GM21717 (cell line): Measurements from ENCODE around the gene NODAL.

ENCODE experiments used
- ATAC-seq: cut with Tn5 transposase; IDR thresholded peaks from one replicate; pipeline ENCODE4 v1.9.1; 2021; ENCODE audit warnings: mild to moderate bottlenecking, moderate library complexity; ENCODE audit not compliant: unreplicated experiment

NODAL gene

GRCh38 chr10:70396140-70396539 lies 45.3 kb downstream of the NODAL start:
- no peak for ATAC-seq

- no peak for ATAC-seq
Observed at GRCh38 chr10:70391654-70392053, 49.8 kb downstream of the NODAL start.
